K562 (cell line): ENCODE data around the gene ETFRF1. TPM values are rescaled to one million over a fixed set of nuclear protein-coding genes. Genes with fewer than 3 reads are reported as not detected.

ENCODE experiments used
- ATAC-seq: fragments of 200-7000 bp; cut with Tn5 transposase; 3 replicates; pipeline ENCODE4 v1.9.1; 2020; ENCODE audit warnings: moderate library complexity
- BruUV-seq: library from RNA; stranded (reverse); fragments of 400-500 nt; replicated peaks from 2 replicates; lab custom pipeline; 2021; lab: Mats Ljungman, UMichigan
- CTCF ChIA-PET: fragments of 300-600 bp; formaldehyde crosslinking; extraction: SDS; loops from one replicate; lab custom pipeline; 2021; ENCODE audit warnings: low intra/inter-chr PET ratio; lab: Yijun Ruan, JAX
- POLR2A ChIA-PET: fragments of 300-600, 350-650 bp; sonication (Branson Sonifier 250); formaldehyde crosslinking; extraction: SDS; loops from one replicate; lab custom pipeline; 2021; ENCODE audit warnings: antibody characterized with exemption, inconsistent platforms; lab: Yijun Ruan, JAX
- DNase-seq, 4 experiments: peaks; one replicate each; pipeline versions ENCODE4 v3.0.0 to v3.0.0-alpha.2; 2011 to 2018; ENCODE audit warnings: low spot score in 3 of 4, mixed read lengths in 3 of 4; ENCODE audit errors: extremely low read depth in 1 of 4
- FAIRE-seq: peaks from 2 replicates; lab custom pipeline; 2011; peaks lifted over from hg19 to GRCh38; lab: Jason Lieb, UNC
- H2AFZ ChIP-seq: 2 replicates; pipeline ENCODE4 v1.6.0; 2011; ENCODE audit warnings: low read depth, low read length, control low read depth, inconsistent platforms
- H3K27ac ChIP-seq: fragments of 200-600 bp; 3 replicates; pipeline ENCODE4 v1.8.0; 2011; ENCODE audit warnings: low read depth, mild to moderate bottlenecking, control low read depth, inconsistent platforms, low read length, moderate library complexity, mixed read lengths; ENCODE audit errors: extremely low read depth
- H3K27me3 ChIP-seq, 2 experiments: fragments of 300-600 bp in 1 of 2; 2 replicates in 1 of 2; 3 replicates in 1 of 2; pipeline versions ENCODE4 v1.6.0 to v1.8.0; 2011; ENCODE audit warnings: inconsistent platforms in 2 of 2, low read length in 2 of 2, mild to moderate bottlenecking in 1 of 2, mixed read lengths in 1 of 2, moderate library complexity in 1 of 2; ENCODE audit not compliant: control insufficient read depth in 2 of 2, insufficient read depth in 2 of 2
- H3K36me3 ChIP-seq: fragments of 300-600 bp; 3 replicates; pipeline ENCODE4 v1.8.0; 2011; ENCODE audit warnings: mild to moderate bottlenecking, low read length, inconsistent platforms; ENCODE audit not compliant: control insufficient read depth, insufficient read depth
- H3K4me1 ChIP-seq, 2 experiments: fragments of 200-600 bp in 1 of 2; replicated peaks in 1 of 2; 2 replicates in 1 of 2; 3 replicates in 1 of 2; pipeline versions ENCODE4 v1.5.1 to v1.8.0; 2011; ENCODE audit warnings: inconsistent platforms in 2 of 2, low read length in 2 of 2, mild to moderate bottlenecking in 1 of 2, mixed read lengths in 1 of 2, moderate library complexity in 1 of 2; ENCODE audit not compliant: control insufficient read depth in 2 of 2, insufficient read depth in 2 of 2
- H3K4me2 ChIP-seq: 2 replicates; pipeline ENCODE4 v1.6.1; 2011; ENCODE audit warnings: low read length, control low read depth, inconsistent platforms, mixed read lengths; ENCODE audit not compliant: insufficient read depth
- H3K4me3 ChIP-seq: fragments of 200-600 bp; sonication (generic), shearing (Covaris generic); 2 replicates; pipeline ENCODE4 v1.5.1; 2016; ENCODE audit warnings: control low read depth, inconsistent platforms
- H3K79me2 ChIP-seq: fragments of 200-600 bp; 3 replicates; pipeline ENCODE4 v1.8.0; 2011; ENCODE audit warnings: low read length, inconsistent platforms; ENCODE audit not compliant: control insufficient read depth, insufficient read depth
- H3K9ac ChIP-seq, 2 experiments: 2 replicates each; pipeline versions ENCODE4 v1.6.0 to v1.6.1; 2011; ENCODE audit warnings: low read depth in 2 of 2, low read length in 2 of 2, control low read depth in 1 of 2, inconsistent platforms in 1 of 2, mild to moderate bottlenecking in 1 of 2, mixed read lengths in 1 of 2; ENCODE audit not compliant: insufficient read depth in 1 of 2
- H3K9me1 ChIP-seq: one replicate; pipeline ENCODE4 v1.6.0; 2011; ENCODE audit warnings: inconsistent platforms, mild to moderate bottlenecking, low read length, moderate library complexity; ENCODE audit not compliant: control insufficient read depth, insufficient read depth
- H3K9me3 ChIP-seq: replicated peaks from 2 replicates; pipeline ENCODE4 v1.5.1; 2011; ENCODE audit warnings: low read depth, low read length, inconsistent platforms; ENCODE audit not compliant: control insufficient read depth, insufficient read depth
- H4K20me1 ChIP-seq: replicated peaks from 2 replicates; pipeline ENCODE4 v1.6.1; 2011; ENCODE audit warnings: low read length, inconsistent platforms, mixed read lengths; ENCODE audit not compliant: control insufficient read depth, insufficient read depth
- BRCA1 ChIP-seq, 2 experiments: fragments of 450-650 bp in 1 of 2; sonication (generic) in 1 of 2; formaldehyde crosslinking in 1 of 2; IDR thresholded peaks; 2 replicates each; pipeline versions ENCODE4 v1.5.0 to v1.6.1; 2017 to 2020; ENCODE audit warnings: mild to moderate bottlenecking in 1 of 2, missing genetic modification reagents in 1 of 2
- ETV6 ChIP-seq, 3 experiments: fragments of 150-350 bp in 1 of 3; sonication (generic) in 1 of 3; formaldehyde crosslinking in 1 of 3; IDR thresholded peaks; 2 replicates each; pipeline versions ENCODE4 v1.6.1 to v1.8.0; 2014 to 2022; ENCODE audit warnings: borderline replicate concordance in 2 of 3, low read depth in 2 of 3, antibody characterized with exemption in 1 of 3, low read length in 1 of 3, mild to moderate bottlenecking in 1 of 3, missing genetic modification reagents in 1 of 3
- FOXJ2 ChIP-seq: fragments of 200-800 bp; sonication (Bioruptor generic); IDR thresholded peaks from 2 replicates; pipeline ENCODE4 v1.6.1; 2016; ENCODE audit warnings: missing genetic modification characterization, missing compliant biosample characterization
- HMG20B ChIP-seq: fragments of 250-450 bp; sonication (Bioruptor Pico); IDR thresholded peaks from 2 replicates; pipeline ENCODE4 v1.5.0; 2021; ENCODE audit warnings: mild to moderate bottlenecking
- ILK ChIP-seq: fragments of 450-650 bp; IDR thresholded peaks from 2 replicates; pipeline ENCODE4 v1.6.1; 2016; ENCODE audit warnings: missing genetic modification characterization, low read depth, mild to moderate bottlenecking, missing compliant biosample characterization, moderate library complexity, borderline replicate concordance
- MCM7 ChIP-seq, 2 experiments: fragments of 450-650 bp; IDR thresholded peaks; 2 replicates each; pipeline ENCODE4 v1.6.1; 2016 to 2018
- WGBS: fragments of 100-300 bp; shearing (Covaris generic); methylation state at CpG from one replicate; pipeline ENCODE4 v1.1.6; 2016; ENCODE audit warnings: low coverage, mixed read lengths; ENCODE audit not compliant: insufficient coverage; ENCODE audit errors: missing lambda C conversion rate; 5-methylcytosine and 5-hydroxymethylcytosine counted together
- in situ Hi-C: fragments of 300-500 bp; cut with MboI; formaldehyde crosslinking; loops from 4 replicates; pipeline ENCODE4 v1.15.0; 2018; ENCODE audit warnings: inconsistent platforms, mixed read lengths
- intact Hi-C: fragments of 100-400 bp; cut with micrococcal nuclease; formaldehyde crosslinking; loops from 2 replicates; pipeline ENCODE4 v1.14.2; 2022
- polyA plus RNA-seq, 8 experiments: library from polyadenylated mRNA; depleted of rRNA in 4 of 8; stranded (reverse) in 5 of 8; unstranded in 3 of 8; fragments of >200 nt; fragmentation: Nextera tagmentation in 2 of 8; fragmentation: Illumina TruSeq in 1 of 8; extraction: Ambion mirVana in 2 of 8; extraction: Trizol in 1 of 8; gene quantifications; 2 replicates each; pipeline versions ENCODE4 v1.2.1 to v1.2.3, GENCODE V29; 2011 to 2014; ENCODE audit warnings: inconsistent platforms in 1 of 8, missing spikeins in 1 of 8
- total RNA-seq, 7 experiments: library from RNA; depleted of rRNA in 6 of 7; stranded (reverse); fragments of >200 nt in 6 of 7; fragmentation: Illumina TruSeq in 2 of 7; extraction: Trizol in 2 of 7; gene quantifications; 2 replicates each; pipeline versions ENCODE4 v1.2.1 to v1.2.3, GENCODE V29; 2011 to 2021; ENCODE audit warnings: low replicate concordance in 1 of 7
- TF ChIP-seq, protein P1 (sequence below): sonication (generic); formaldehyde crosslinking; IDR thresholded peaks from 2 replicates; pipeline ENCODE4 v1.8.1; 2022; ENCODE audit warnings: missing genetic modification reagents
- TF ChIP-seq, protein P2 (sequence below): conservative IDR thresholded peaks from 2 replicates; pipeline ENCODE4 v1.6.1; 2011; ENCODE audit warnings: low read depth, mild to moderate bottlenecking, low read length; ENCODE audit not compliant: control insufficient read depth
- TF ChIP-seq, protein P3 (sequence below): fragments of 450-650 bp; formaldehyde crosslinking; IDR thresholded peaks from 2 replicates; pipeline ENCODE4 v1.4.0; 2022; ENCODE audit warnings: missing genetic modification characterization
- TF ChIP-seq, protein P4 (sequence below): sonication (generic); formaldehyde crosslinking; IDR thresholded peaks from 2 replicates; pipeline ENCODE4 v1.8.0; 2022; ENCODE audit warnings: mild to moderate bottlenecking, missing genetic modification reagents
- TF ChIP-seq, protein P5 (sequence below), 2 experiments: fragments of 450-650 bp in 1 of 2; sonication (generic) in 1 of 2; formaldehyde crosslinking; conservative IDR thresholded peaks; 2 replicates each; pipeline versions ENCODE4 v1.4.0 to v1.8.1; 2020 to 2022; ENCODE audit warnings: mild to moderate bottlenecking in 1 of 2, missing genetic modification reagents in 1 of 2

ETFRF1 gene
- total and polyA plus RNA-seq, 9 of the 15 experiments (the other 6 are each of a cell fraction or from before 2014, with no cell fraction given) = 16.1 to 107 (median 33.7) TPM

DNA sequence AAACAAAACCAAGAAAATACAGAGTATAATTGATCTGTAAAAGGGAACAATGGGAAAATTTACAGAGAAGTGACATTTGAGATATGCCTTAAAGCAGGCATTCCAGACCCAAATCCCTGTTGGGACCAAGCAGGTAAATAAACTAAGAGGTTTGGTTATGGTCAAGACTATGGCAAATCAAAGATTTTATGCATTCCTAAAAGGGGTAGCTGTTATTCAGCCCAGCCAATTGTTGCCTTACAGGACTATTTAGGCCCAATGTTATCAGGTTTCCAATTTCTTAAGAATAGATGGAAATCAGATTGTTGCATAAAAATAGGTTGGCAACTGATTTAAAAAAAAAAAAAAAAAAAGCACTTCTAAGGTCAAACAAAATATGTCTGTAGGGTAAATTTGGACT lies 5.4 kb upstream of the ETFRF1 start (continued):
- TF ChIP-seq, protein P1, sequence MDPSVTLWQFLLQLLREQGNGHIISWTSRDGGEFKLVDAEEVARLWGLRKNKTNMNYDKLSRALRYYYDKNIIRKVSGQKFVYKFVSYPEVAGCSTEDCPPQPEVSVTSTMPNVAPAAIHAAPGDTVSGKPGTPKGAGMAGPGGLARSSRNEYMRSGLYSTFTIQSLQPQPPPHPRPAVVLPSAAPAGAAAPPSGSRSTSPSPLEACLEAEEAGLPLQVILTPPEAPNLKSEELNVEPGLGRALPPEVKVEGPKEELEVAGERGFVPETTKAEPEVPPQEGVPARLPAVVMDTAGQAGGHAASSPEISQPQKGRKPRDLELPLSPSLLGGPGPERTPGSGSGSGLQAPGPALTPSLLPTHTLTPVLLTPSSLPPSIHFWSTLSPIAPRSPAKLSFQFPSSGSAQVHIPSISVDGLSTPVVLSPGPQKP (CRISPR knock-in tag) = no peak
- no peak for TF ChIP-seq HMG20B (CRISPR knock-in tag)
- TF ChIP-seq, protein P2, sequence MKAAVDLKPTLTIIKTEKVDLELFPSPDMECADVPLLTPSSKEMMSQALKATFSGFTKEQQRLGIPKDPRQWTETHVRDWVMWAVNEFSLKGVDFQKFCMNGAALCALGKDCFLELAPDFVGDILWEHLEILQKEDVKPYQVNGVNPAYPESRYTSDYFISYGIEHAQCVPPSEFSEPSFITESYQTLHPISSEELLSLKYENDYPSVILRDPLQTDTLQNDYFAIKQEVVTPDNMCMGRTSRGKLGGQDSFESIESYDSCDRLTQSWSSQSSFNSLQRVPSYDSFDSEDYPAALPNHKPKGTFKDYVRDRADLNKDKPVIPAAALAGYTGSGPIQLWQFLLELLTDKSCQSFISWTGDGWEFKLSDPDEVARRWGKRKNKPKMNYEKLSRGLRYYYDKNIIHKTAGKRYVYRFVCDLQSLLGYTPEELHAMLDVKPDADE = no peak

DNA sequence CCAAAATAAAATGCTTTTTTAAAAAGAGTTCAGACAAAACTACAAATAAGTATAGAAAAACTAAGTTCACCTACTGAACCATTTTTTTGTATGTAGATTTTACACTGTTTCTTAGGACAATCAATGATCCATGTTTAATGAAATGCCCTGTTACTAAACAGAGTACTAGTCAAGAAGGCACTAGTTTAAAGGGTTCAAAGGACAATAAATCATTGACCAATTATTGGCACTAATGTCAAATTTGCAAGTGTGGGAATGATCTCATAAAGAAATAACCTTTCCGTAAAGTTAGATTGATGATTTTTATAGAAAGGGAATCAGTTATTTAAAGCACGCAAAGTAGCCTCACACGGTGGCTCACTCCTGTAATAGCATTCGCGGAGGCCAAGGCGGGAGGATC lies 4.2 kb upstream of the ETFRF1 start:
- in situ Hi-C loops = no loop called here
- no peaks in the 10 kb centered on the region for H3K27me3 ChIP-seq
- no peak overlapping the region for H2AFZ ChIP-seq
- H3K4me2 ChIP-seq = no peak overlapping the region
- CTCF ChIA-PET = no interaction called here
- no peak overlapping the region for H3K9ac ChIP-seq
- no peaks in the 10 kb centered on the region for H3K9me3 ChIP-seq
- no peaks in the 10 kb centered on the region for H3K4me1 ChIP-seq
- POLR2A ChIA-PET = interaction anchor here (0.6 to 1.5 kb wide), 2 partner anchors 12 to 77 kb away, joined by 3 read pairs; no protein-coding TSS in a partner anchor
- H3K9me1 ChIP-seq = no peaks in the 10 kb centered on the region
- H3K79me2 ChIP-seq = peaks cover 6% of the 10 kb centered on the region
- H3K4me3 ChIP-seq = no peak overlapping the region
- H3K27ac ChIP-seq = no peak overlapping the region
- no peaks in the 10 kb centered on the region for H3K36me3 ChIP-seq
- no TSS peak for BruUV-seq
- ATAC-seq = no peak
- no peaks in the 10 kb centered on the region for H4K20me1 ChIP-seq
- intact Hi-C loops = no loop called here
- WGBS = 88% methylated on average over 6 of the region's 6 CpGs
- no peak for FAIRE-seq
- no peak for DNase-seq
- TF ChIP-seq, protein P3, sequence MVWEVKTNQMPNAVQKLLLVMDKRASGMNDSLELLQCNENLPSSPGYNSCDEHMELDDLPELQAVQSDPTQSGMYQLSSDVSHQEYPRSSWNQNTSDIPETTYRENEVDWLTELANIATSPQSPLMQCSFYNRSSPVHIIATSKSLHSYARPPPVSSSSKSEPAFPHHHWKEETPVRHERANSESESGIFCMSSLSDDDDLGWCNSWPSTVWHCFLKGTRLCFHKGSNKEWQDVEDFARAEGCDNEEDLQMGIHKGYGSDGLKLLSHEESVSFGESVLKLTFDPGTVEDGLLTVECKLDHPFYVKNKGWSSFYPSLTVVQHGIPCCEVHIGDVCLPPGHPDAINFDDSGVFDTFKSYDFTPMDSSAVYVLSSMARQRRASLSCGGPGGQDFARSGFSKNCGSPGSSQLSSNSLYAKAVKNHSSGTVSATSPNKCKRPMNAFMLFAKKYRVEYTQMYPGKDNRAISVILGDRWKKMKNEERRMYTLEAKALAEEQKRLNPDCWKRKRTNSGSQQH (CRISPR knock-in tag) = no peak
- TF ChIP-seq, protein P4, sequence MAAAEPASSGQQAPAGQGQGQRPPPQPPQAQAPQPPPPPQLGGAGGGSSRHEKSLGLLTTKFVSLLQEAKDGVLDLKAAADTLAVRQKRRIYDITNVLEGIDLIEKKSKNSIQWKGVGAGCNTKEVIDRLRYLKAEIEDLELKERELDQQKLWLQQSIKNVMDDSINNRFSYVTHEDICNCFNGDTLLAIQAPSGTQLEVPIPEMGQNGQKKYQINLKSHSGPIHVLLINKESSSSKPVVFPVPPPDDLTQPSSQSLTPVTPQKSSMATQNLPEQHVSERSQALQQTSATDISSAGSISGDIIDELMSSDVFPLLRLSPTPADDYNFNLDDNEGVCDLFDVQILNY = no peak
- TF ChIP-seq BRCA1 (IDR thresholded peaks at IDR 0.05) = no peak
- no peak for TF ChIP-seq BRCA1 (CRISPR knock-in tag; IDR thresholded peaks at IDR 0.05)
- no peak for TF ChIP-seq FOXJ2 (tag)
- TF ChIP-seq, protein P5, sequence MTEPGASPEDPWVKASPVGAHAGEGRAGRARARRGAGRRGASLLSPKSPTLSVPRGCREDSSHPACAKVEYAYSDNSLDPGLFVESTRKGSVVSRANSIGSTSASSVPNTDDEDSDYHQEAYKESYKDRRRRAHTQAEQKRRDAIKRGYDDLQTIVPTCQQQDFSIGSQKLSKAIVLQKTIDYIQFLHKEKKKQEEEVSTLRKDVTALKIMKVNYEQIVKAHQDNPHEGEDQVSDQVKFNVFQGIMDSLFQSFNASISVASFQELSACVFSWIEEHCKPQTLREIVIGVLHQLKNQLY (CRISPR knock-in tag; conservative IDR thresholded peaks at IDR 0.05) = no peak
- no peak for TF ChIP-seq ILK (tag)
- no peak for TF ChIP-seq ETV6 (IDR thresholded peaks at IDR 0.05; ENCODE audit: borderline replicate concordance in 1 of 2, low read depth in 2 of 2, low read length in 1 of 2)
- no peak for TF ChIP-seq ETV6 (CRISPR knock-in tag; IDR thresholded peaks at IDR 0.05; ENCODE audit: borderline replicate concordance)
- no peak for TF ChIP-seq MCM7 (IDR thresholded peaks at IDR 0.05)
